HEK293 (cell line): ENCODE results near the gene ACSL4.

Experiments used
- BCL11B ChIP-seq: fragments of 450-650 bp; formaldehyde crosslinking; IDR thresholded peaks from 2 replicates; pipeline ENCODE4 v1.5.1; 2016; ENCODE audit warnings: low read depth, missing biosample characterization, missing genetic modification characterization
- FEZF1 ChIP-seq: fragments of 450-650 bp; formaldehyde crosslinking; IDR thresholded peaks from 2 replicates; pipeline ENCODE4 v1.5.1; 2016; ENCODE audit warnings: missing biosample characterization, missing genetic modification characterization
- KLF8 ChIP-seq: fragments of 450-650 bp; formaldehyde crosslinking; IDR thresholded peaks from 2 replicates; pipeline ENCODE4 v1.5.1; 2016; ENCODE audit warnings: missing biosample characterization, missing genetic modification characterization
- MEIS1 ChIP-seq: sonication (generic); formaldehyde crosslinking; IDR thresholded peaks from 2 replicates; pipeline ENCODE4 v1.8.1; 2022; ENCODE audit warnings: missing genetic modification reagents, mild to moderate bottlenecking, borderline replicate concordance
- MZF1 ChIP-seq: fragments of 450-650 bp; formaldehyde crosslinking; IDR thresholded peaks from 2 replicates; pipeline ENCODE4 v1.5.1; 2017; ENCODE audit warnings: missing biosample characterization, missing genetic modification characterization, borderline replicate concordance
- REPIN1 ChIP-seq: fragments of 450-650 bp; formaldehyde crosslinking; IDR thresholded peaks from 2 replicates; pipeline ENCODE4 v1.5.1; 2017; ENCODE audit warnings: missing biosample characterization, missing genetic modification characterization, low read depth
- TRIM28 ChIP-seq: IDR thresholded peaks from 2 replicates; pipeline ENCODE4 v1.6.1; 2011; ENCODE audit warnings: low read length, control low read depth, borderline replicate concordance
- ZNF121 ChIP-seq: fragments of 450-650 bp; formaldehyde crosslinking; IDR thresholded peaks from 2 replicates; pipeline ENCODE4 v1.5.1; 2016; ENCODE audit warnings: missing biosample characterization, missing genetic modification characterization
- ZNF132 ChIP-seq: fragments of 450-650 bp; formaldehyde crosslinking; IDR thresholded peaks from 2 replicates; pipeline ENCODE4 v1.5.1; 2017; ENCODE audit warnings: missing biosample characterization, missing genetic modification characterization, borderline replicate concordance
- ZNF133 ChIP-seq: fragments of 450-650 bp; formaldehyde crosslinking; IDR thresholded peaks from 2 replicates; pipeline ENCODE4 v1.5.1; 2016; ENCODE audit warnings: missing biosample characterization, missing genetic modification characterization
- ZNF174 ChIP-seq: fragments of 450-650 bp; formaldehyde crosslinking; IDR thresholded peaks from 2 replicates; pipeline ENCODE4 v1.5.0; 2017; ENCODE audit warnings: missing biosample characterization, mild to moderate bottlenecking, missing genetic modification characterization
- ZNF184 ChIP-seq: fragments of 450-650 bp; IDR thresholded peaks from 2 replicates; pipeline ENCODE4 v1.5.1; 2018; ENCODE audit warnings: missing biosample characterization, mild to moderate bottlenecking, missing genetic modification characterization
- ZNF2 ChIP-seq: fragments of 450-650 bp; formaldehyde crosslinking; IDR thresholded peaks from 2 replicates; pipeline ENCODE4 v1.5.1; 2016; ENCODE audit warnings: missing biosample characterization, missing genetic modification characterization
- ZNF214 ChIP-seq: fragments of 450-650 bp; formaldehyde crosslinking; IDR thresholded peaks from 2 replicates; pipeline ENCODE4 v1.5.1; 2017; ENCODE audit warnings: missing biosample characterization, mild to moderate bottlenecking, missing genetic modification characterization, borderline replicate concordance
- ZNF274 ChIP-seq, 2 experiments: fragments of 200-500 bp in 1 of 2; fragments of 450-650 bp in 1 of 2; sonication (Bioruptor generic) in 1 of 2; formaldehyde crosslinking in 1 of 2; IDR thresholded peaks; 2 replicates each; pipeline versions ENCODE4 v1.5.1 to v1.6.1; 2014 to 2016; ENCODE audit warnings: borderline replicate concordance in 1 of 2, inconsistent platforms in 1 of 2, low read length in 1 of 2, missing biosample characterization in 1 of 2, missing genetic modification characterization in 1 of 2
- ZNF416 ChIP-seq: fragments of 450-650 bp; formaldehyde crosslinking; IDR thresholded peaks from 2 replicates; pipeline ENCODE4 v1.5.1; 2016; ENCODE audit warnings: missing biosample characterization, missing genetic modification characterization
- ZNF423 ChIP-seq: fragments of 450-650 bp; formaldehyde crosslinking; IDR thresholded peaks from 2 replicates; pipeline ENCODE4 v1.5.1; 2016; ENCODE audit warnings: missing biosample characterization, missing genetic modification characterization
- ZNF529 ChIP-seq: fragments of 450-650 bp; formaldehyde crosslinking; IDR thresholded peaks from 2 replicates; pipeline ENCODE4 v1.5.1; 2017; ENCODE audit warnings: missing genetic modification characterization, missing biosample characterization; ENCODE audit not compliant: insufficient replicate concordance
- ZNF549 ChIP-seq: fragments of 450-650 bp; IDR thresholded peaks from 2 replicates; pipeline ENCODE4 v1.5.1; 2018; ENCODE audit warnings: missing biosample characterization, missing genetic modification characterization, mild to moderate bottlenecking, inconsistent platforms, moderate library complexity
- ZNF555 ChIP-seq: fragments of 450-650 bp; formaldehyde crosslinking; conservative IDR thresholded peaks from 2 replicates; pipeline ENCODE4 v1.5.1; 2017; ENCODE audit warnings: missing biosample characterization, mild to moderate bottlenecking, missing genetic modification characterization, inconsistent platforms
- ZNF561 ChIP-seq: fragments of 450-650 bp; IDR thresholded peaks from 2 replicates; pipeline ENCODE4 v1.5.1; 2018; ENCODE audit warnings: missing biosample characterization, missing genetic modification characterization, borderline replicate concordance
- ZNF610 ChIP-seq: fragments of 450-650 bp; formaldehyde crosslinking; IDR thresholded peaks from 2 replicates; pipeline ENCODE4 v1.5.1; 2016; ENCODE audit warnings: missing biosample characterization, missing genetic modification characterization, borderline replicate concordance
- ZNF791 ChIP-seq: fragments of 450-650 bp; formaldehyde crosslinking; IDR thresholded peaks from 2 replicates; pipeline ENCODE4 v1.5.1; 2016; ENCODE audit warnings: missing biosample characterization, missing genetic modification characterization
- TF ChIP-seq, protein P1 (sequence below): fragments of 450-650 bp; formaldehyde crosslinking; IDR thresholded peaks from 2 replicates; pipeline ENCODE4 v1.5.1; 2016; ENCODE audit warnings: missing biosample characterization, missing genetic modification characterization
- TF ChIP-seq, protein P2 (sequence below): fragments of 450-650 bp; formaldehyde crosslinking; IDR thresholded peaks from 2 replicates; pipeline ENCODE4 v1.5.1; 2016; ENCODE audit warnings: missing biosample characterization, missing genetic modification characterization, low read depth
- TF ChIP-seq, protein P3 (sequence below): fragments of 450-650 bp; formaldehyde crosslinking; IDR thresholded peaks from 2 replicates; pipeline ENCODE4 v1.5.1; 2016; ENCODE audit warnings: missing biosample characterization, missing genetic modification characterization
- TF ChIP-seq, protein P4 (sequence below): fragments of 450-650 bp; formaldehyde crosslinking; IDR thresholded peaks from 2 replicates; pipeline ENCODE4 v1.5.1; 2016; ENCODE audit warnings: missing biosample characterization, missing genetic modification characterization
- TF ChIP-seq, protein P5 (sequence below): fragments of 450-650 bp; formaldehyde crosslinking; IDR thresholded peaks from 2 replicates; pipeline ENCODE4 v1.5.1; 2016; ENCODE audit warnings: missing biosample characterization, missing genetic modification characterization

ACSL4 gene

DNA sequence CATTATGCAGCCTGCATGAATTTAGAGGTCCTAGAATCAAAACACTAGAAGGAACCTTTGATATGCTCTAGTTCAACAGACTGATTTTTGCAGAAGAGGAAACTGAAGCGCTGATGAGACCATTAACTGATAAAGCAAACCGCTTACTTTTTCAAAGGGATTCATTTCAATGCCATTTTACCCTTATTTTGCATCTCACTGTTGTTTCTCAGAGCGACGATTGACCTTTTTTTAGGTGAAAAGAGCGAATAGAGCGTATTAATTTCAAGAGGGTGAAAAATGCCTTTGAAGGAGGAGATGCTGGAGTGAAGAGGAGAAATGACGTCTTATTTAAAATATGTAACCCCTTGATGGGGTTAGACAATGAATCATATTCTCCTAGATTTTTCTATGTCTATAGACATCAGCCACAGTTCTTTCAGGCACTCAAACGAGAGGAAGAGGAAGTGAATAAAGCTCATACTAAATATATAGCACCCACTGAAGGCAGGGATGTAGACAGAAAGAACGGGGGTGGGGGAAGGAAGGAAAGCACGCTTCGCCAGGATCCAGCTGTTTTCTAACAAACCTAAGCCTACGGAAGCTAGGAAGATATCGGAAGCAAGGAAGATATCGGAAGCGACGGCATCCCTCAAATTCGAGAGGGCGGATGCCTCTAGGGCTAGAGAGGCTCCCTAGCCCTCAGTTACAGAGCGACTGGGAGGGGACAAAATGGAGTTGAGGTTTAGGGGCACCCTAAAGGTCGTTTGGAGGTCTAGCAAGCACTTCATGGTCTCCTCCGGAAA is 848 bp downstream of the ACSL4 start (continued):
- TF ChIP-seq, protein P1, sequence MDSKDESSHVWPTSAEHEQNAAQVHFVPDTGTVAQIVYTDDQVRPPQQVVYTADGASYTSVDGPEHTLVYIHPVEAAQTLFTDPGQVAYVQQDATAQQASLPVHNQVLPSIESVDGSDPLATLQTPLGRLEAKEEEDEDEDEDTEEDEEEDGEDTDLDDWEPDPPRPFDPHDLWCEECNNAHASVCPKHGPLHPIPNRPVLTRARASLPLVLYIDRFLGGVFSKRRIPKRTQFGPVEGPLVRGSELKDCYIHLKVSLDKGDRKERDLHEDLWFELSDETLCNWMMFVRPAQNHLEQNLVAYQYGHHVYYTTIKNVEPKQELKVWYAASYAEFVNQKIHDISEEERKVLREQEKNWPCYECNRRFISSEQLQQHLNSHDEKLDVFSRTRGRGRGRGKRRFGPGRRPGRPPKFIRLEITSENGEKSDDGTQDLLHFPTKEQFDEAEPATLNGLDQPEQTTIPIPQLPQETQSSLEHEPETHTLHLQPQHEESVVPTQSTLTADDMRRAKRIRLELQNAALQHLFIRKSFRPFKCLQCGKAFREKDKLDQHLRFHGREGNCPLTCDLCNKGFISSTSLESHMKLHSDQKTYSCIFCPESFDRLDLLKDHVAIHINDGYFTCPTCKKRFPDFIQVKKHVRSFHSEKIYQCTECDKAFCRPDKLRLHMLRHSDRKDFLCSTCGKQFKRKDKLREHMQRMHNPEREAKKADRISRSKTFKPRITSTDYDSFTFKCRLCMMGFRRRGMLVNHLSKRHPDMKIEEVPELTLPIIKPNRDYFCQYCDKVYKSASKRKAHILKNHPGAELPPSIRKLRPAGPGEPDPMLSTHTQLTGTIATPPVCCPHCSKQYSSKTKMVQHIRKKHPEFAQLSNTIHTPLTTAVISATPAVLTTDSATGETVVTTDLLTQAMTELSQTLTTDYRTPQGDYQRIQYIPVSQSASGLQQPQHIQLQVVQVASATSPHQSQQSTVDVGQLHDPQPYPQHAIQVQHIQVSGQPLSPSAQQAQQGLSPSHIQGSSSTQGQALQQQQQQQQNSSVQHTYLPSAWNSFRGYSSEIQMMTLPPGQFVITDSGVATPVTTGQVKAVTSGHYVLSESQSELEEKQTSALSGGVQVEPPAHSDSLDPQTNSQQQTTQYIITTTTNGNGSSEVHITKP, result no peak
- TF ChIP-seq ZNF610, result no peak
- no peak for TF ChIP-seq MZF1 (tag by site-specific recombination)
- no peak for TF ChIP-seq REPIN1 (tag by site-specific recombination)
- TF ChIP-seq ZNF561, result no peak
- TF ChIP-seq ZNF132, result no peak
- TF ChIP-seq KLF8, result no peak
- TF ChIP-seq, protein P2, sequence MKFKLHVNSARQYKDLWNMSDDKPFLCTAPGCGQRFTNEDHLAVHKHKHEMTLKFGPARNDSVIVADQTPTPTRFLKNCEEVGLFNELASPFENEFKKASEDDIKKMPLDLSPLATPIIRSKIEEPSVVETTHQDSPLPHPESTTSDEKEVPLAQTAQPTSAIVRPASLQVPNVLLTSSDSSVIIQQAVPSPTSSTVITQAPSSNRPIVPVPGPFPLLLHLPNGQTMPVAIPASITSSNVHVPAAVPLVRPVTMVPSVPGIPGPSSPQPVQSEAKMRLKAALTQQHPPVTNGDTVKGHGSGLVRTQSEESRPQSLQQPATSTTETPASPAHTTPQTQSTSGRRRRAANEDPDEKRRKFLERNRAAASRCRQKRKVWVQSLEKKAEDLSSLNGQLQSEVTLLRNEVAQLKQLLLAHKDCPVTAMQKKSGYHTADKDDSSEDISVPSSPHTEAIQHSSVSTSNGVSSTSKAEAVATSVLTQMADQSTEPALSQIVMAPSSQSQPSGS (tag by site-specific recombination), result peak; percentile 29; the same call in 1 of the 2 replicates
- TF ChIP-seq, protein P3, sequence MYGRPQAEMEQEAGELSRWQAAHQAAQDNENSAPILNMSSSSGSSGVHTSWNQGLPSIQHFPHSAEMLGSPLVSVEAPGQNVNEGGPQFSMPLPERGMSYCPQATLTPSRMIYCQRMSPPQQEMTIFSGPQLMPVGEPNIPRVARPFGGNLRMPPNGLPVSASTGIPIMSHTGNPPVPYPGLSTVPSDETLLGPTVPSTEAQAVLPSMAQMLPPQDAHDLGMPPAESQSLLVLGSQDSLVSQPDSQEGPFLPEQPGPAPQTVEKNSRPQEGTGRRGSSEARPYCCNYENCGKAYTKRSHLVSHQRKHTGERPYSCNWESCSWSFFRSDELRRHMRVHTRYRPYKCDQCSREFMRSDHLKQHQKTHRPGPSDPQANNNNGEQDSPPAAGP (tag by site-specific recombination), result no peak
- TF ChIP-seq ZNF184, result no peak
- no peak for TF ChIP-seq FEZF1 (tag by site-specific recombination)
- TF ChIP-seq TRIM28, result no peak
- no peak for TF ChIP-seq MEIS1 (CRISPR knock-in tag)
- TF ChIP-seq ZNF214, result no peak
- TF ChIP-seq, protein P4, sequence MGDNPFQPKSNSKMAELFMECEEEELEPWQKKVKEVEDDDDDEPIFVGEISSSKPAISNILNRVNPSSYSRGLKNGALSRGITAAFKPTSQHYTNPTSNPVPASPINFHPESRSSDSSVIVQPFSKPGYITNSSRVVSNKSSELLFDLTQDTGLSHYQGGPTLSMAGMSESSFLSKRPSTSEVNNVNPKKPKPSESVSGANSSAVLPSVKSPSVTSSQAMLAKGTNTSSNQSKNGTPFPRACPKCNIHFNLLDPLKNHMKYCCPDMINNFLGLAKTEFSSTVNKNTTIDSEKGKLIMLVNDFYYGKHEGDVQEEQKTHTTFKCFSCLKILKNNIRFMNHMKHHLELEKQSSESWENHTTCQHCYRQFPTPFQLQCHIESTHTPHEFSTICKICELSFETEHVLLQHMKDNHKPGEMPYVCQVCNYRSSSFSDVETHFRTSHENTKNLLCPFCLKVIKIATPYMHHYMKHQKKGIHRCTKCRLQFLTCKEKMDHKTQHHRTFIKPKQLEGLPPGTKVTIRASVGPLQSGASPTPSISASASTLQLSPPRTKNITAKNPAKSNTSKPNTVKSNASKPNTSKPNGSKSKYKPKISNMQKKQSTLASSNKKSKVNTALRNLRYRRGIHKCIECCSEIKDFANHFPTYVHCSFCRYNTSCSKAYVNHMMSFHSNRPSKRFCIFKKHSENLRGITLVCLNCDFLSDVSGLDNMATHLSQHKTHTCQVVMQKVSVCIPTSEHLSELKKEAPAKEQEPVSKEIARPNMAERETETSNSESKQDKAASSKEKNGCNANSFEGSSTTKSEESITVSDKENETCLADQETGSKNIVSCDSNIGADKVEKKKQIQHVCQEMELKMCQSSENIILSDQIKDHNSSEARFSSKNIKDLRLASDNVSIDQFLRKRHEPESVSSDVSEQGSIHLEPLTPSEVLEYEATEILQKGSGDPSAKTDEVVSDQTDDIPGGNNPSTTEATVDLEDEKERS (tag by site-specific recombination), result no peak
- TF ChIP-seq ZNF121 (tag by site-specific recombination), result no peak
- TF ChIP-seq ZNF274 (IDR thresholded peaks at IDR 0.05; ENCODE audit: low read length), result no peak
- no peak for TF ChIP-seq ZNF274 (tag by site-specific recombination; IDR thresholded peaks at IDR 0.05; ENCODE audit: borderline replicate concordance)
- TF ChIP-seq ZNF791 (tag by site-specific recombination), result no peak
- no peak for TF ChIP-seq ZNF174 (tag by site-specific recombination)
- TF ChIP-seq, protein P5, sequence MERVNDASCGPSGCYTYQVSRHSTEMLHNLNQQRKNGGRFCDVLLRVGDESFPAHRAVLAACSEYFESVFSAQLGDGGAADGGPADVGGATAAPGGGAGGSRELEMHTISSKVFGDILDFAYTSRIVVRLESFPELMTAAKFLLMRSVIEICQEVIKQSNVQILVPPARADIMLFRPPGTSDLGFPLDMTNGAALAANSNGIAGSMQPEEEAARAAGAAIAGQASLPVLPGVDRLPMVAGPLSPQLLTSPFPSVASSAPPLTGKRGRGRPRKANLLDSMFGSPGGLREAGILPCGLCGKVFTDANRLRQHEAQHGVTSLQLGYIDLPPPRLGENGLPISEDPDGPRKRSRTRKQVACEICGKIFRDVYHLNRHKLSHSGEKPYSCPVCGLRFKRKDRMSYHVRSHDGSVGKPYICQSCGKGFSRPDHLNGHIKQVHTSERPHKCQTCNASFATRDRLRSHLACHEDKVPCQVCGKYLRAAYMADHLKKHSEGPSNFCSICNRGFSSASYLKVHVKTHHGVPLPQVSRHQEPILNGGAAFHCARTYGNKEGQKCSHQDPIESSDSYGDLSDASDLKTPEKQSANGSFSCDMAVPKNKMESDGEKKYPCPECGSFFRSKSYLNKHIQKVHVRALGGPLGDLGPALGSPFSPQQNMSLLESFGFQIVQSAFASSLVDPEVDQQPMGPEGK (tag by site-specific recombination), result no peak
- TF ChIP-seq ZNF555, result no peak
- TF ChIP-seq ZNF529 (tag by site-specific recombination), result no peak
- TF ChIP-seq ZNF549 (tag by site-specific recombination), result no peak
- TF ChIP-seq ZNF133, result no peak
- no peak for TF ChIP-seq ZNF423 (tag by site-specific recombination)
- no peak for TF ChIP-seq ZNF416 (tag by site-specific recombination)
- TF ChIP-seq ZNF2 (tag by site-specific recombination), result no peak
- no peak for TF ChIP-seq BCL11B
